Naive thymus-derived CD4-positive, alpha-beta T cell (primary cell): ENCODE results near the gene LRRC9. TPM values are rescaled to one million over a fixed set of nuclear protein-coding genes. Genes with fewer than 3 reads are reported as not detected.
A peak's percentile ranks its signal among the peaks of the same experiment; 100 is the strongest.
"Not testable (repeated sequence)": the region's sequence is repeated elsewhere in the genome, so short reads cannot be mapped to it uniquely, and the experiment has no call there.

Experiments
- ATAC-seq: fragments of 150-1000 bp; cut with Tn5 transposase; 2 replicates; pipeline ENCODE4 v1.10.0; 2021; ENCODE audit warnings: mild to moderate bottlenecking, moderate library complexity
- CTCF ChIA-PET: fragments of 350-600 bp; sonication (Branson Sonifier 250); formaldehyde crosslinking; loops from one replicate; lab custom pipeline; 2021; ENCODE audit warnings: antibody characterized with exemption; lab: Charles Lee
- POLR2A ChIA-PET: fragments of 350-600 bp; sonication (Branson Sonifier 250); formaldehyde crosslinking; loops from one replicate; lab custom pipeline; 2021; ENCODE audit warnings: antibody characterized with exemption, inconsistent platforms; lab: Charles Lee
- DNase-seq, 9 donors: peaks; one replicate each; pipeline versions ENCODE4 v3.0.0 to v3.0.0-alpha.2; 2020 to 2022; ENCODE audit warnings: mixed read lengths in 1 of 9
- H3K27ac ChIP-seq: one replicate; pipeline ENCODE4 v1.7.0; 2013; ENCODE audit warnings: mild to moderate bottlenecking, low read depth, low read length, moderate library complexity
- H3K27me3 ChIP-seq, 2 donors: one replicate each; pipeline ENCODE4 v1.7.0; 2013; ENCODE audit warnings: low read length in 2 of 2, mild to moderate bottlenecking in 2 of 2, moderate library complexity in 2 of 2; ENCODE audit not compliant: control insufficient read depth in 2 of 2, insufficient read depth in 2 of 2
- H3K36me3 ChIP-seq, 3 experiments: 1 replicate in 2 of 3; 2 replicates in 1 of 3; pipeline ENCODE4 v1.7.0; 2013; ENCODE audit warnings: low read length in 3 of 3, mild to moderate bottlenecking in 3 of 3, moderate library complexity in 1 of 3; ENCODE audit not compliant: insufficient read depth in 3 of 3, control insufficient read depth in 2 of 3
- H3K4me1 ChIP-seq, 2 donors: one replicate each; pipeline ENCODE4 v1.7.0; 2013; ENCODE audit warnings: low read length in 2 of 2, mild to moderate bottlenecking in 2 of 2, moderate library complexity in 1 of 2; ENCODE audit not compliant: control insufficient read depth in 2 of 2, insufficient read depth in 2 of 2
- H3K4me3 ChIP-seq: 2 replicates; pipeline ENCODE4 v1.7.0; 2013; ENCODE audit warnings: mild to moderate bottlenecking, low read length
- H3K9me3 ChIP-seq, 3 experiments: 1 replicate in 2 of 3; 2 replicates in 1 of 3; pipeline ENCODE4 v1.7.0; 2013; ENCODE audit warnings: low read length in 3 of 3; ENCODE audit not compliant: control insufficient read depth in 2 of 3
- H3K27ac Mint-ChIP-seq, 9 donors: one replicate each; pipeline ENCODE4 v1.8.0; 2020 to 2022; ENCODE audit warnings: mixed read lengths in 9 of 9, mild to moderate bottlenecking in 8 of 9, moderate library complexity in 5 of 9, inconsistent platforms in 2 of 9
- H3K27me3 Mint-ChIP-seq, 5 donors: one replicate each; pipeline ENCODE4 v1.8.0; 2021 to 2022; ENCODE audit warnings: mixed read lengths in 5 of 5, mild to moderate bottlenecking in 1 of 5
- H3K36me3 Mint-ChIP-seq, 5 donors: one replicate each; pipeline ENCODE4 v1.8.0; 2020 to 2022; ENCODE audit warnings: mixed read lengths in 5 of 5, mild to moderate bottlenecking in 3 of 5, inconsistent platforms in 1 of 5
- H3K4me1 Mint-ChIP-seq, 7 donors: one replicate each; pipeline ENCODE4 v1.8.0; 2020 to 2022; ENCODE audit warnings: mixed read lengths in 7 of 7, mild to moderate bottlenecking in 3 of 7, inconsistent platforms in 1 of 7
- H3K4me3 Mint-ChIP-seq, 10 donors: one replicate each; pipeline ENCODE4 v1.8.0; 2020 to 2022; ENCODE audit warnings: mild to moderate bottlenecking in 10 of 10, mixed read lengths in 10 of 10, moderate library complexity in 6 of 10, inconsistent platforms in 2 of 10
- H3K9me3 Mint-ChIP-seq, 11 donors: one replicate each; pipeline ENCODE4 v1.8.0; 2020 to 2022; ENCODE audit warnings: mixed read lengths in 11 of 11, mild to moderate bottlenecking in 4 of 11, inconsistent platforms in 1 of 11, moderate library complexity in 1 of 11
- intact Hi-C, 2 donors: fragments of 100-400 bp; cut with micrococcal nuclease; formaldehyde crosslinking; loops; one replicate each; pipeline ENCODE4 v1.15.1; 2023
- polyA plus RNA-seq, 2 donors: library from polyadenylated mRNA; unstranded; fragments of 300-500 nt; fragmentation: Illumina TruSeq; gene quantifications; one replicate each; pipeline ENCODE4 v1.2.3, GENCODE V29; 2021
- total RNA-seq, 6 experiments: library from RNA in 5 of 6; stranded (reverse) in 5 of 6; gene quantifications; 1 replicate in 5 of 6; 2 replicates in 1 of 6; pipeline ENCODE4 v1.2.3 and lab custom pipeline; 2021 to 2026

Gene LRRC9
- total and polyA plus RNA-seq, 7 experiments from 2014 or later, result not detected

- H3K9me3 Mint-ChIP-seq, result peaks cover 0 to 2% (median 0%) of the 10 kb centered on the region in 11 donors
- Histone ChIP-seq H3K4me3 (no peak overlapping the region), H3K27me3 (no peaks in the 10 kb centered on the region), H3K9me3 (no peaks in the 10 kb centered on the region), H3K36me3 (peaks cover 0 to 5% (median 0%) of the 10 kb centered on the region in 3 experiments), H3K4me1 (peaks cover 14% of the 10 kb centered on the region in 2 donors), H3K27ac (no peak overlapping the region)
- no peaks in the 10 kb centered on the region for H3K27me3 Mint-ChIP-seq
- DNase-seq (no peak), ATAC-seq (no peak)
- peak overlapping the region in 1 of 10 donors; percentile 41 for H3K4me3 Mint-ChIP-seq
- CTCF ChIA-PET, result no interaction called here
- POLR2A ChIA-PET, result no interaction called here
- H3K36me3 Mint-ChIP-seq, result peaks cover 8 to 31% (median 24%) of the 10 kb centered on the region in 5 donors
- peaks cover 31 to 75% (median 62%) of the 10 kb centered on the region in 7 donors for H3K4me1 Mint-ChIP-seq
- intact Hi-C loops, result no loop called here
- H3K27ac Mint-ChIP-seq, result no peak overlapping the region
Observed at GRCh38 chr14:60097974-60098373, 178.0 kb downstream of the LRRC9 start.

GRCh38 chr14:60099855-60100254 lies 179.9 kb downstream of the LRRC9 start:
- H3K36me3 ChIP-seq, H3K27me3 Mint-ChIP-seq, H3K9me3 Mint-ChIP-seq, H3K27ac ChIP-seq, H3K9me3 ChIP-seq, H3K4me3 ChIP-seq, H3K27me3 ChIP-seq, H3K4me1 ChIP-seq, CTCF ChIA-PET, intact Hi-C loops, DNase-seq, ATAC-seq: not testable (repeated sequence)
- Mint-ChIP-seq H3K4me1 (peaks cover 21 to 65% (median 55%) of the 10 kb centered on the region in 7 donors), H3K27ac (peak overlapping the region in 3 of 9 donors; percentile 21 to 58 (median 52)), H3K36me3 (peaks cover 9 to 33% (median 29%) of the 10 kb centered on the region in 5 donors), H3K4me3 (peak overlapping the region in 4 of 10 donors; percentile 3 to 66 (median 26))
- POLR2A ChIA-PET, result interaction anchor here (0.6 to 1.0 kb wide), 3 partner anchors 10 to 116 kb away, joined by 3 read pairs; partner anchors contain the start of gene DHRS7

GRCh38 chr14:60101786-60102185 lies 181.8 kb downstream of the LRRC9 start:
- H3K4me3 Mint-ChIP-seq, result no peak overlapping the region
- ChIA-PET CTCF (no interaction called here), POLR2A (interaction anchor here (1.0 kb wide), 1 partner anchor 10 kb away, joined by 3 read pairs; no protein-coding TSS in a partner anchor)

GRCh38 chr14:60102389-60102788 lies 182.4 kb downstream of the LRRC9 start:
- intact Hi-C loops, result no loop called here
- ATAC-seq (no peak), DNase-seq (no peak)
- Histone ChIP-seq H3K27ac (no peak overlapping the region), H3K4me1 (no peaks in the 10 kb centered on the region), H3K27me3 (no peaks in the 10 kb centered on the region), H3K4me3 (no peak overlapping the region), H3K36me3 (peaks cover 0 to 5% (median 0%) of the 10 kb centered on the region in 3 experiments), H3K9me3 (no peaks in the 10 kb centered on the region)
- no peak overlapping the region for H3K4me3 Mint-ChIP-seq
- H3K36me3 Mint-ChIP-seq, result peaks cover 9 to 30% (median 27%) of the 10 kb centered on the region in 5 donors
- peaks cover 0 to 1% (median 0%) of the 10 kb centered on the region in 11 donors for H3K9me3 Mint-ChIP-seq
- no peak overlapping the region for H3K27ac Mint-ChIP-seq
- no peaks in the 10 kb centered on the region for H3K27me3 Mint-ChIP-seq
- CTCF ChIA-PET, result no interaction called here
- POLR2A ChIA-PET, result no interaction called here
- H3K4me1 Mint-ChIP-seq, result peaks cover 16 to 67% (median 52%) of the 10 kb centered on the region in 7 donors

More at GRCh38 chr14:60101786-60102185, 181.8 kb downstream of the LRRC9 start:
- intact Hi-C loops, result no loop called here
- Mint-ChIP-seq H3K27ac (no peak overlapping the region), H3K27me3 (no peaks in the 10 kb centered on the region), H3K9me3 (peaks cover 0 to 1% (median 0%) of the 10 kb centered on the region in 11 donors), H3K4me1 (peaks cover 16 to 66% (median 58%) of the 10 kb centered on the region in 7 donors), H3K36me3 (peaks cover 9 to 33% (median 31%) of the 10 kb centered on the region in 5 donors)
- ATAC-seq, result no peak
- Histone ChIP-seq H3K36me3 (peaks cover 0 to 5% (median 0%) of the 10 kb centered on the region in 3 experiments), H3K4me1 (no peaks in the 10 kb centered on the region), H3K27ac (no peak overlapping the region), H3K4me3 (no peak overlapping the region), H3K9me3 (no peaks in the 10 kb centered on the region), H3K27me3 (no peaks in the 10 kb centered on the region)
- no peak for DNase-seq

GRCh38 chr14:60106339-60106738 lies 186.4 kb downstream of the LRRC9 start:
- CTCF ChIA-PET, result no interaction called here
- no peaks in the 10 kb centered on the region for H3K9me3 ChIP-seq
- H3K4me1 Mint-ChIP-seq, result peaks cover 20 to 63% (median 44%) of the 10 kb centered on the region in 7 donors
- peak; percentile 60 for ATAC-seq
- no peak overlapping the region for H3K4me3 ChIP-seq
- POLR2A ChIA-PET, result interaction anchor here (0.6 kb wide), 2 partner anchors 59 to 169 kb away, joined by 3 to 6 read pairs; partner anchors contain the start of gene DHRS7
- H3K27me3 ChIP-seq, result no peaks in the 10 kb centered on the region
- H3K27me3 Mint-ChIP-seq, result no peaks in the 10 kb centered on the region
- H3K36me3 Mint-ChIP-seq, result peaks cover 10 to 36% (median 34%) of the 10 kb centered on the region in 5 donors
- H3K4me3 Mint-ChIP-seq, result no peak overlapping the region
- no peak overlapping the region for H3K27ac ChIP-seq
- peaks cover 0 to 3% (median 0%) of the 10 kb centered on the region in 11 donors for H3K9me3 Mint-ChIP-seq
- H3K4me1 ChIP-seq, result no peaks in the 10 kb centered on the region
- H3K36me3 ChIP-seq, result peaks cover 0 to 6% (median 0%) of the 10 kb centered on the region in 3 experiments
- DNase-seq, result no peak
- intact Hi-C loops, result loop anchor here in 1 of 2 donors (2.0 kb wide), 1 partner anchor 14 kb away; no protein-coding TSS in a partner anchor
- H3K27ac Mint-ChIP-seq, result peak overlapping the region in 3 of 9 donors; percentile 20 to 41 (median 25)

GRCh38 chr14:60107477-60107876 lies 187.5 kb downstream of the LRRC9 start:
- Histone ChIP-seq H3K36me3 (peaks cover 0 to 6% (median 0%) of the 10 kb centered on the region in 3 experiments), H3K27ac (no peak overlapping the region), H3K27me3 (no peaks in the 10 kb centered on the region), H3K4me3 (no peak overlapping the region), H3K4me1 (no peaks in the 10 kb centered on the region), H3K9me3 (no peaks in the 10 kb centered on the region)
- no peak overlapping the region for H3K27ac Mint-ChIP-seq
- H3K36me3 Mint-ChIP-seq, result peaks cover 10 to 36% (median 32%) of the 10 kb centered on the region in 5 donors
- H3K4me1 Mint-ChIP-seq, result peaks cover 20 to 54% (median 34%) of the 10 kb centered on the region in 7 donors
- intact Hi-C loops, result loop anchor here in 1 of 2 donors (2.0 kb wide), 1 partner anchor 15 kb away; no protein-coding TSS in a partner anchor
- H3K4me3 Mint-ChIP-seq, result no peak overlapping the region
- H3K9me3 Mint-ChIP-seq, result peaks cover 0 to 3% (median 0%) of the 10 kb centered on the region in 11 donors
- no peak for DNase-seq
- ChIA-PET POLR2A (no interaction called here), CTCF (no interaction called here)
- no peak for ATAC-seq
- H3K27me3 Mint-ChIP-seq, result no peaks in the 10 kb centered on the region
